HCT116 (cell line): ENCODE measurements around the gene TBC1D1. TPM values are rescaled to one million over a fixed set of nuclear protein-coding genes. Genes with fewer than 3 reads are reported as not detected.

ENCODE experiments used
- ATAC-seq: fragments of 200-7000 bp; cut with Tn5 transposase; 2 replicates; pipeline ENCODE4 v1.9.1; 2020; ENCODE audit warnings: mild to moderate bottlenecking, moderate library complexity
- BruUV-seq: library from RNA; stranded (reverse); fragments of 400-500 nt; replicated peaks from 2 replicates; lab custom pipeline; 2021; lab: Mats Ljungman, UMichigan
- CTCF ChIA-PET: fragments of 300-600 bp; sonication (Branson Sonifier 250); formaldehyde crosslinking; loops from one replicate; lab custom pipeline; 2021; ENCODE audit warnings: antibody characterized with exemption; lab: Charles Lee
- POLR2A ChIA-PET: fragments of 300-600, 350-600 bp; sonication (Branson Sonifier 250); formaldehyde crosslinking; loops from one replicate; lab custom pipeline; 2021; ENCODE audit warnings: antibody characterized with exemption; lab: Charles Lee
- RAD21 ChIA-PET, 2 experiments: fragments of 300-600 bp; sonication (Branson Sonifier 250); formaldehyde crosslinking; loops; one replicate each; lab custom pipeline; 2023; ENCODE audit warnings: low total read pairs in 2 of 2; ENCODE audit not compliant: uncharacterized antibody in 2 of 2, unreplicated experiment in 2 of 2, low non-redundant PET in 1 of 2; lab: Charles Lee
- DNase-seq: peaks from one replicate; pipeline ENCODE4 v3.0.0-alpha.2; 2010; ENCODE audit warnings: low read depth, low spot score
- H2AFZ ChIP-seq: fragments of 200-600 bp; shearing (Covaris generic), sonication (generic); 2 replicates; pipeline ENCODE4 v1.6.1; 2017; ENCODE audit warnings: low read depth, mixed run types, mixed read lengths, antibody characterized with exemption, low read length; ENCODE audit not compliant: poor library complexity, severe bottlenecking
- H3K27ac ChIP-seq: 2 replicates; pipeline ENCODE4 v1.5.1; 2012; ENCODE audit warnings: low read depth, low read length
- H3K27me3 ChIP-seq: fragments of 200-600 bp; sonication (generic); 2 replicates; pipeline ENCODE4 v1.6.1; 2016; ENCODE audit warnings: mixed run types, low read length, mixed read lengths; ENCODE audit not compliant: insufficient read depth
- H3K36me3 ChIP-seq, 2 experiments: fragments of 200-500 bp in 1 of 2; fragments of 200-600 bp in 1 of 2; sonication (Bioruptor generic) in 1 of 2; sonication (generic) in 1 of 2; 2 replicates each; pipeline versions ENCODE4 v1.5.1 to v1.6.1; 2014 to 2016; ENCODE audit warnings: low read length in 2 of 2, inconsistent platforms in 1 of 2, mixed read lengths in 1 of 2, mixed run types in 1 of 2; ENCODE audit not compliant: insufficient read depth in 2 of 2, control insufficient read depth in 1 of 2
- H3K4me1 ChIP-seq, 2 experiments: fragments of 200-600 bp in 1 of 2; sonication (generic) in 1 of 2; 2 replicates each; pipeline versions ENCODE4 v1.5.1 to v1.6.1; 2012 to 2017; ENCODE audit warnings: low read length in 2 of 2, inconsistent platforms in 1 of 2, mild to moderate bottlenecking in 1 of 2, mixed read lengths in 1 of 2, mixed run types in 1 of 2, moderate library complexity in 1 of 2; ENCODE audit not compliant: insufficient read depth in 2 of 2, control insufficient read depth in 1 of 2
- H3K4me2 ChIP-seq: fragments of 200-600 bp; sonication (generic); 2 replicates; pipeline ENCODE4 v1.6.1; 2017; ENCODE audit warnings: mixed run types, low read length, mixed read lengths
- H3K4me3 ChIP-seq, 2 experiments: fragments of 200-600 bp in 1 of 2; sonication (generic) in 1 of 2; replicated peaks in 1 of 2; 2 replicates each; pipeline ENCODE4 v1.5.1; 2011 to 2016; ENCODE audit warnings: low read length in 2 of 2, control low read depth in 1 of 2, low read depth in 1 of 2, mild to moderate bottlenecking in 1 of 2, mixed read lengths in 1 of 2, mixed run types in 1 of 2
- H3K79me2 ChIP-seq: fragments of 200-600 bp; sonication (generic); 2 replicates; pipeline ENCODE4 v1.6.1; 2017; ENCODE audit warnings: mild to moderate bottlenecking, mixed run types, low read length, moderate library complexity, mixed read lengths; ENCODE audit not compliant: insufficient read depth
- H3K9ac ChIP-seq: fragments of 200-600 bp; sonication (generic); 2 replicates; pipeline ENCODE4 v1.6.1; 2016; ENCODE audit warnings: low read length, mixed read lengths
- H3K9me2 ChIP-seq: fragments of 200-600 bp; sonication (generic), shearing (Covaris generic); 2 replicates; pipeline ENCODE4 v1.6.1; 2017; ENCODE audit warnings: mixed run types, mild to moderate bottlenecking, moderate library complexity; ENCODE audit not compliant: insufficient read depth
- H3K9me3 ChIP-seq, 2 experiments: fragments of 200-500 bp in 1 of 2; fragments of 200-600 bp in 1 of 2; sonication (Bioruptor generic) in 1 of 2; sonication (generic) in 1 of 2; 2 replicates each; pipeline ENCODE4 v1.6.1; 2014 to 2017; ENCODE audit warnings: low read length in 2 of 2, mixed read lengths in 2 of 2, inconsistent platforms in 1 of 2, low read depth in 1 of 2, mild to moderate bottlenecking in 1 of 2, mixed run types in 1 of 2, moderate library complexity in 1 of 2; ENCODE audit not compliant: control insufficient read depth in 1 of 2, insufficient read depth in 1 of 2
- H4K20me1 ChIP-seq: fragments of 200-600 bp; sonication (generic), shearing (Covaris generic); 2 replicates; pipeline ENCODE4 v1.6.1; 2017; ENCODE audit warnings: mixed run types, mild to moderate bottlenecking, moderate library complexity; ENCODE audit not compliant: insufficient read depth
- CEBPB ChIP-seq: IDR thresholded peaks from 2 replicates; pipeline ENCODE4 v1.6.1; 2012; ENCODE audit warnings: low read depth
- EZH2 ChIP-seq: fragments of 200-600 bp; sonication (generic); IDR thresholded peaks from 2 replicates; pipeline ENCODE4 v1.6.1; 2017; ENCODE audit warnings: antibody characterized with exemption, mixed run types
- FOSL1 ChIP-seq: IDR thresholded peaks from 2 replicates; pipeline ENCODE4 v1.6.1; 2012; ENCODE audit warnings: low read depth
- JUND ChIP-seq: IDR thresholded peaks from 2 replicates; pipeline ENCODE4 v1.6.1; 2012
- POLR2AphosphoS5 ChIP-seq: IDR thresholded peaks from 2 replicates; pipeline ENCODE4 v1.6.1; 2011; ENCODE audit warnings: mild to moderate bottlenecking, low read depth, low read length, moderate library complexity
- SIN3A ChIP-seq: IDR thresholded peaks from 2 replicates; pipeline ENCODE4 v1.6.1; 2012; ENCODE audit warnings: low read depth
- SRF ChIP-seq: IDR thresholded peaks from 2 replicates; pipeline ENCODE4 v1.6.1; 2012; ENCODE audit warnings: low read depth
- TCF7L2 ChIP-seq: IDR thresholded peaks from 2 replicates; pipeline ENCODE4 v1.7.0; 2011; ENCODE audit warnings: borderline replicate concordance, inconsistent platforms; ENCODE audit not compliant: insufficient read depth, insufficient read length; ENCODE audit errors: extremely low read depth
- ZFX ChIP-seq: fragments of 450-650 bp; IDR thresholded peaks from 2 replicates; pipeline ENCODE4 v1.6.1; 2017
- ZNF274 ChIP-seq: fragments of 200-500 bp; sonication (Bioruptor generic); IDR thresholded peaks from 2 replicates; pipeline ENCODE4 v1.6.1; 2014; ENCODE audit warnings: mild to moderate bottlenecking, low read depth, low read length, inconsistent platforms
- intact Hi-C: fragments of 100-400 bp; cut with micrococcal nuclease; formaldehyde crosslinking; loops from 2 replicates; pipeline ENCODE4 v1.10.0; 2022
- total RNA-seq: library from RNA; stranded (reverse); gene quantifications from one replicate; pipeline ENCODE4 v1.2.1, GENCODE V29; 2021; ENCODE audit not compliant: unreplicated experiment

Gene TBC1D1
- total RNA-seq, 1 experiment from 2014 or later = 82.7 TPM

- intact Hi-C loops = no loop called here
- Histone ChIP-seq H3K36me3 (peaks cover 5 to 14% of the 10 kb centered on the region in 2 experiments; a peak in 1 of 4 replicates), H3K4me2 (no peak overlapping the region), H3K27ac (no peak overlapping the region), H3K27me3 (no peaks in the 10 kb centered on the region), H3K4me1 (peaks cover 6 to 11% of the 10 kb centered on the region in 2 experiments; a peak in 2 of 4 replicates), H3K79me2 (no peaks in the 10 kb centered on the region), H3K9me3 (no peaks in the 10 kb centered on the region), H2AFZ (no peak overlapping the region), H4K20me1 (no peaks in the 10 kb centered on the region), H3K9ac (no peak overlapping the region), H3K4me3 (no peak overlapping the region), H3K9me2 (no peaks in the 10 kb centered on the region)
- no TSS peak for BruUV-seq
- CTCF ChIA-PET = no interaction called here
- ATAC-seq = no peak
- RAD21 ChIA-PET = no interaction called here
- POLR2A ChIA-PET = no interaction called here
- no peak for DNase-seq
- TF ChIP-seq SRF = no peak
Observed at GRCh38 chr4:38058151-38058550, 167.3 kb downstream of the TBC1D1 start.

- Histone ChIP-seq H4K20me1 (no peaks in the 10 kb centered on the region), H3K9ac (no peak overlapping the region), H3K27me3 (no peaks in the 10 kb centered on the region), H3K9me2 (no peaks in the 10 kb centered on the region), H3K4me3 (no peak overlapping the region), H3K4me1 (peaks cover 6 to 11% of the 10 kb centered on the region in 2 experiments; a peak in 2 of 4 replicates), H3K27ac (no peak overlapping the region), H3K36me3 (no peaks in the 10 kb centered on the region), H3K79me2 (no peaks in the 10 kb centered on the region), H2AFZ (no peak overlapping the region), H3K9me3 (no peaks in the 10 kb centered on the region), H3K4me2 (peak overlapping the region; percentile 12; the same call in 1 of the 2 replicates)
- ATAC-seq = no peak
- TF ChIP-seq POLR2AphosphoS5 = no peak
- TF ChIP-seq JUND = no peak
- TF ChIP-seq ZNF274 = no peak
- TF ChIP-seq SIN3A = no peak
- no peak for TF ChIP-seq CEBPB
- no peak for TF ChIP-seq FOSL1
- TF ChIP-seq EZH2 = no peak
- no peak for TF ChIP-seq TCF7L2
- TF ChIP-seq ZFX = no peak
- no TSS peak for BruUV-seq
- POLR2A ChIA-PET = no interaction called here
- no peak for DNase-seq
- RAD21 ChIA-PET = no interaction called here
- intact Hi-C loops = loop anchor here (5.0 kb wide), 1 partner anchor 796 kb away; the partner anchor contains the start of gene TLR6
- CTCF ChIA-PET = no interaction called here
Observed at GRCh38 chr4:38060829-38061431, 170.0 kb downstream of the TBC1D1 start.
